CD4-positive, CD25-positive, alpha-beta regulatory T cell (primary cell): ENCODE measurements around the gene KCNMA1. TPM values are rescaled to one million over a fixed set of nuclear protein-coding genes. Genes with fewer than 3 reads are reported as not detected.

Experiments
- ATAC-seq, 2 donors: fragments of 150-1000 bp; cut with Tn5 transposase; one replicate each; pipeline ENCODE4 v1.10.0; 2021; ENCODE audit warnings: low read depth in 2 of 2, moderate number of reproducible peaks in 2 of 2, moderate library complexity in 1 of 2
- DNase-seq, 3 donors: peaks; one replicate each; pipeline versions ENCODE4 v3.0.0 to v3.0.0-alpha.2; 2012 to 2022; ENCODE audit warnings: mixed read lengths in 1 of 3
- H3K27ac ChIP-seq: one replicate; pipeline ENCODE4 v1.7.0; 2013; ENCODE audit warnings: mild to moderate bottlenecking, low read length; ENCODE audit not compliant: insufficient read depth, poor library complexity, severe bottlenecking
- H3K27me3 ChIP-seq: one replicate; pipeline ENCODE4 v1.7.0; 2013; ENCODE audit warnings: low read length; ENCODE audit not compliant: control insufficient read depth, insufficient read depth
- H3K36me3 ChIP-seq: one replicate; pipeline ENCODE4 v1.7.0; 2013; ENCODE audit warnings: mild to moderate bottlenecking, low read length, moderate library complexity; ENCODE audit not compliant: control insufficient read depth, insufficient read depth
- H3K4me1 ChIP-seq: 2 replicates; pipeline ENCODE4 v1.7.0; 2013; ENCODE audit warnings: mild to moderate bottlenecking, low read length; ENCODE audit not compliant: insufficient read depth, control insufficient read depth, poor library complexity, severe bottlenecking
- H3K4me3 ChIP-seq: one replicate; pipeline ENCODE4 v1.7.0; 2013; ENCODE audit warnings: low read depth, mild to moderate bottlenecking, low read length, moderate library complexity
- H3K9me3 ChIP-seq, 2 experiments: 1 replicate in 1 of 2; 2 replicates in 1 of 2; pipeline ENCODE4 v1.7.0; 2013; ENCODE audit warnings: low read length in 2 of 2, mild to moderate bottlenecking in 1 of 2, moderate library complexity in 1 of 2; ENCODE audit not compliant: control insufficient read depth in 2 of 2
- H3K27ac Mint-ChIP-seq, 3 donors: one replicate each; pipeline ENCODE4 v1.8.0; 2020 to 2022; ENCODE audit warnings: mild to moderate bottlenecking in 3 of 3, mixed read lengths in 3 of 3, moderate library complexity in 2 of 3
- H3K27me3 Mint-ChIP-seq: one replicate; pipeline ENCODE4 v1.8.0; 2022; ENCODE audit warnings: mild to moderate bottlenecking, mixed read lengths
- H3K36me3 Mint-ChIP-seq: one replicate; pipeline ENCODE4 v1.8.0; 2020; ENCODE audit warnings: mixed read lengths
- H3K4me1 Mint-ChIP-seq, 4 donors: one replicate each; pipeline ENCODE4 v1.8.0; 2020 to 2022; ENCODE audit warnings: mixed read lengths in 4 of 4, mild to moderate bottlenecking in 1 of 4
- H3K4me3 Mint-ChIP-seq, 4 donors: one replicate each; pipeline ENCODE4 v1.8.0; 2020 to 2022; ENCODE audit warnings: mild to moderate bottlenecking in 4 of 4, mixed read lengths in 4 of 4, moderate library complexity in 3 of 4
- H3K9me3 Mint-ChIP-seq, 7 donors: one replicate each; pipeline ENCODE4 v1.8.0; 2020 to 2022; ENCODE audit warnings: mixed read lengths in 7 of 7, mild to moderate bottlenecking in 3 of 7, moderate library complexity in 2 of 7
- polyA plus RNA-seq, 4 donors: library from polyadenylated mRNA; unstranded; fragments of 300-500 nt; fragmentation: Illumina TruSeq; gene quantifications; one replicate each; pipeline ENCODE4 v1.2.3, GENCODE V29; 2021
- total RNA-seq: library from RNA; stranded (reverse); gene quantifications from one replicate; pipeline ENCODE4 v1.2.3, GENCODE V29; 2022

The KCNMA1 gene
- total and polyA plus RNA-seq, 5 donors from 2014 or later, result not detected

GRCh38 chr10:77680811-77681210, 43.2 kb upstream of the KCNMA1 start:
- H3K4me1 Mint-ChIP-seq, result no peaks in the 10 kb centered on the region
- no peak overlapping the region for H3K4me3 Mint-ChIP-seq
- DNase-seq (no peak), ATAC-seq (no peak)
- H3K27me3 Mint-ChIP-seq, result no peaks in the 10 kb centered on the region
- Histone ChIP-seq H3K27me3 (no peaks in the 10 kb centered on the region), H3K27ac (no peak overlapping the region), H3K4me3 (no peak overlapping the region), H3K36me3 (no peaks in the 10 kb centered on the region), H3K4me1 (no peaks in the 10 kb centered on the region), H3K9me3 (no peaks in the 10 kb centered on the region)
- H3K27ac Mint-ChIP-seq, result no peak overlapping the region
- H3K9me3 Mint-ChIP-seq, result no peaks in the 10 kb centered on the region
- H3K36me3 Mint-ChIP-seq, result no peaks in the 10 kb centered on the region

GRCh38 chr10:77680065-77680464, 42.5 kb upstream of the KCNMA1 start:
- H3K27ac ChIP-seq, result no peak overlapping the region
- Mint-ChIP-seq H3K9me3 (no peaks in the 10 kb centered on the region), H3K27me3 (no peaks in the 10 kb centered on the region), H3K36me3 (no peaks in the 10 kb centered on the region), H3K4me1 (no peaks in the 10 kb centered on the region), H3K27ac (no peak overlapping the region), H3K4me3 (no peak overlapping the region)
- H3K9me3 ChIP-seq, result no peaks in the 10 kb centered on the region
- H3K27me3 ChIP-seq, result peaks cover 3% of the 10 kb centered on the region
- ATAC-seq (no peak), DNase-seq (no peak)
- H3K36me3 ChIP-seq, result no peaks in the 10 kb centered on the region
- no peaks in the 10 kb centered on the region for H3K4me1 ChIP-seq
- H3K4me3 ChIP-seq, result no peak overlapping the region

GRCh38 chr10:77679217-77679616, 41.6 kb upstream of the KCNMA1 start:
- no peak overlapping the region for H3K4me3 ChIP-seq
- H3K4me1 ChIP-seq, result no peaks in the 10 kb centered on the region
- H3K36me3 Mint-ChIP-seq, result no peaks in the 10 kb centered on the region
- DNase-seq (no peak), ATAC-seq (no peak)
- H3K36me3 ChIP-seq, result no peaks in the 10 kb centered on the region
- H3K9me3 ChIP-seq, result no peaks in the 10 kb centered on the region
- peaks cover 3% of the 10 kb centered on the region for H3K27me3 ChIP-seq
- no peaks in the 10 kb centered on the region for H3K9me3 Mint-ChIP-seq
- H3K27ac ChIP-seq, result no peak overlapping the region
- H3K4me3 Mint-ChIP-seq, result no peak overlapping the region
- no peaks in the 10 kb centered on the region for H3K27me3 Mint-ChIP-seq
- H3K4me1 Mint-ChIP-seq, result no peaks in the 10 kb centered on the region
- no peak overlapping the region for H3K27ac Mint-ChIP-seq

GRCh38 chr10:77678146-77678545, 40.5 kb upstream of the KCNMA1 start:
- H3K9me3 Mint-ChIP-seq, result no peaks in the 10 kb centered on the region
- H3K27ac ChIP-seq, result no peak overlapping the region
- ATAC-seq, result no peak
- no peak for DNase-seq
- no peak overlapping the region for H3K4me3 Mint-ChIP-seq
- H3K4me1 Mint-ChIP-seq, result no peaks in the 10 kb centered on the region
- H3K4me3 ChIP-seq, result no peak overlapping the region
- no peaks in the 10 kb centered on the region for H3K9me3 ChIP-seq
- H3K36me3 ChIP-seq, result no peaks in the 10 kb centered on the region
- H3K27ac Mint-ChIP-seq, result no peak overlapping the region
- H3K27me3 ChIP-seq, result peaks cover 3% of the 10 kb centered on the region
- no peaks in the 10 kb centered on the region for H3K4me1 ChIP-seq
- no peaks in the 10 kb centered on the region for H3K36me3 Mint-ChIP-seq
- no peaks in the 10 kb centered on the region for H3K27me3 Mint-ChIP-seq

- H3K27ac Mint-ChIP-seq, result no peak overlapping the region
- no peaks in the 10 kb centered on the region for H3K4me1 Mint-ChIP-seq
- no peak for ATAC-seq
- Histone ChIP-seq H3K4me3 (no peak overlapping the region), H3K9me3 (no peaks in the 10 kb centered on the region), H3K27ac (no peak overlapping the region), H3K27me3 (peaks cover 3% of the 10 kb centered on the region), H3K36me3 (no peaks in the 10 kb centered on the region), H3K4me1 (no peaks in the 10 kb centered on the region)
- no peak for DNase-seq
- H3K9me3 Mint-ChIP-seq, result peaks cover 0 to 3% (median 0%) of the 10 kb centered on the region in 7 donors
- H3K4me3 Mint-ChIP-seq, result no peak overlapping the region
- H3K27me3 Mint-ChIP-seq, result peaks cover 4% of the 10 kb centered on the region
- no peaks in the 10 kb centered on the region for H3K36me3 Mint-ChIP-seq
These were observed 37.7 kb upstream of the KCNMA1 start for GRCh38 chr10:77675347-77675746.

- Histone ChIP-seq H3K27ac (no peak overlapping the region), H3K4me3 (no peak overlapping the region), H3K9me3 (no peaks in the 10 kb centered on the region), H3K36me3 (no peaks in the 10 kb centered on the region), H3K4me1 (no peaks in the 10 kb centered on the region), H3K27me3 (peaks cover 3% of the 10 kb centered on the region)
- peaks cover 4% of the 10 kb centered on the region for H3K27me3 Mint-ChIP-seq
- H3K4me1 Mint-ChIP-seq, result no peaks in the 10 kb centered on the region
- H3K4me3 Mint-ChIP-seq, result no peak overlapping the region
- DNase-seq, result no peak
- H3K9me3 Mint-ChIP-seq, result peaks cover 0 to 3% (median 0%) of the 10 kb centered on the region in 7 donors
- H3K27ac Mint-ChIP-seq, result no peak overlapping the region
- H3K36me3 Mint-ChIP-seq, result no peaks in the 10 kb centered on the region
- no peak for ATAC-seq
These were observed 36.0 kb upstream of the KCNMA1 start for GRCh38 chr10:77673515-77674140.

GRCh38 chr10:77673101-77673500, 35.5 kb upstream of the KCNMA1 start:
- Mint-ChIP-seq H3K27me3 (peaks cover 4% of the 10 kb centered on the region), H3K4me1 (no peaks in the 10 kb centered on the region), H3K27ac (no peak overlapping the region), H3K36me3 (no peaks in the 10 kb centered on the region), H3K9me3 (peaks cover 0 to 3% (median 0%) of the 10 kb centered on the region in 7 donors), H3K4me3 (no peak overlapping the region)
- no peak for DNase-seq
- H3K4me1 ChIP-seq, result no peaks in the 10 kb centered on the region
- peaks cover 3% of the 10 kb centered on the region for H3K27me3 ChIP-seq
- no peak for ATAC-seq
- H3K9me3 ChIP-seq, result no peaks in the 10 kb centered on the region
- no peaks in the 10 kb centered on the region for H3K36me3 ChIP-seq
- no peak overlapping the region for H3K4me3 ChIP-seq
- no peak overlapping the region for H3K27ac ChIP-seq

GRCh38 chr10:77671594-77672252, 34.1 kb upstream of the KCNMA1 start:
- Histone ChIP-seq H3K27ac (no peak overlapping the region), H3K9me3 (no peaks in the 10 kb centered on the region), H3K27me3 (peaks cover 3% of the 10 kb centered on the region), H3K4me3 (no peak overlapping the region), H3K36me3 (no peaks in the 10 kb centered on the region), H3K4me1 (no peaks in the 10 kb centered on the region)
- H3K27me3 Mint-ChIP-seq, result peaks cover 7% of the 10 kb centered on the region
- no peaks in the 10 kb centered on the region for H3K36me3 Mint-ChIP-seq
- H3K9me3 Mint-ChIP-seq, result peaks cover 0 to 3% (median 0%) of the 10 kb centered on the region in 7 donors
- no peak for DNase-seq
- H3K4me1 Mint-ChIP-seq, result no peaks in the 10 kb centered on the region
- H3K4me3 Mint-ChIP-seq, result no peak overlapping the region
- H3K27ac Mint-ChIP-seq, result no peak overlapping the region
- ATAC-seq, result no peak
